Peyer's patch (tissue), 4 donors: Measurements from ENCODE around the gene TXLNB. TPM values are rescaled to one million over a fixed set of nuclear protein-coding genes. Genes with fewer than 3 reads are reported as not detected.

Experiments used
- DNase-seq, 3 donors: peaks; one replicate each; pipeline ENCODE4 v3.0.0-alpha.2; 2017 to 2019
- H3K27ac ChIP-seq, 4 donors: fragments of 200-600 bp; sonication (generic); one replicate each; pipeline ENCODE4 v1.5.1; 2016 to 2019
- H3K27me3 ChIP-seq, 2 donors: fragments of 200-600 bp; sonication (generic); one replicate each; pipeline ENCODE4 v1.5.1; 2019
- H3K36me3 ChIP-seq, 3 donors: fragments of 200-600 bp; sonication (generic); one replicate each; pipeline ENCODE4 v1.5.1; 2016 to 2019
- H3K4me1 ChIP-seq, 4 donors: fragments of 200-600 bp; sonication (generic); one replicate each; pipeline ENCODE4 v1.5.1; 2016 to 2019
- H3K4me3 ChIP-seq, 4 donors: fragments of 200-600 bp; sonication (generic); 1 replicate in 3 of 4; 2 replicates in 1 of 4; pipeline ENCODE4 v1.5.1; 2016 to 2019; ENCODE audit warnings: mild to moderate bottlenecking in 1 of 4
- H3K9me3 ChIP-seq, 4 donors: fragments of 200-600 bp; sonication (generic); one replicate each; pipeline ENCODE4 v1.5.1; 2016 to 2019; ENCODE audit warnings: mild to moderate bottlenecking in 1 of 4
- CTCF ChIP-seq, 6 experiments: fragments of 450-650 bp in 4 of 6; fragments of 200-600 bp in 2 of 6; sonication (generic) in 1 of 6; IDR thresholded peaks; one replicate each; pipeline ENCODE4 v1.5.1; 2017 to 2019; ENCODE audit warnings: antibody characterized with exemption in 6 of 6, mild to moderate bottlenecking in 3 of 6, moderate library complexity in 1 of 6
- POLR2A ChIP-seq, 2 donors: fragments of 450-650 bp; IDR thresholded peaks; one replicate each; pipeline ENCODE4 v1.5.1; 2017; ENCODE audit warnings: antibody characterized with exemption in 2 of 2, mild to moderate bottlenecking in 2 of 2, moderate library complexity in 2 of 2
- total RNA-seq, 4 donors: library from RNA; depleted of rRNA; stranded (reverse); fragments of >200 nt; gene quantifications; one replicate each; pipeline ENCODE4 v1.1.0, GENCODE V29; 2016

The TXLNB gene
- total RNA-seq, 4 donors from 2014 or later: 0.54 to 1.7 (median 1.0) TPM; not detected in 1

DNA sequence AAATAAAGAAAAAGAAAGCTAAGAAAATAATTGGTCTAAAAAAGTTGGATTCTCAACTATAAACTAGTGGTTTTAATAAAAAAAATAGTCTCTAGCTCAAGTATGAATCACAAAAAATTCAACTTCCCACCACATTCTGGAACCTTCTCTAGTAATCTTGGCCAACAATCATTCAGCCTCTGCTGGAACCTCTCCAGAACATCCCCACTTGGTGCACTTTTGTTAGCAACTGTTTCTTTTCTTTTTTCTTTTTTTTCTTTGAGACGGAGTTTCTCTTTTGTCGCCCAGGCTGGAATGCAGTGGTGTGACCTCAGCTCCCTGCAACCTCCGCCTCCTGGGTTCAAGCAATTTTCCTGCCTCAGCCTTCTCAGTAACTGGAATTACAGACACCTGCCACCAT, 35.7 kb downstream of the TXLNB start:
- DNase-seq: no peak
- H3K27ac ChIP-seq: no peak overlapping the region

GRCh38 chr6:139254196-139254595, 37.6 kb downstream of the TXLNB start:
- no peaks in the 10 kb centered on the region for H3K9me3 ChIP-seq
- TF ChIP-seq CTCF (IDR thresholded peaks at IDR 0.05) (no peak), POLR2A (IDR thresholded peaks at IDR 0.05) (no peak)

More for the DNA sequence above, 35.7 kb downstream of the TXLNB start:
- Histone ChIP-seq H3K36me3 (no peaks in the 10 kb centered on the region), H3K27me3 (no peaks in the 10 kb centered on the region), H3K4me1 (no peaks in the 10 kb centered on the region), H3K4me3 (no peak overlapping the region), H3K9me3 (no peaks in the 10 kb centered on the region)
- TF ChIP-seq POLR2A (IDR thresholded peaks at IDR 0.05) (no peak), CTCF (IDR thresholded peaks at IDR 0.05) (no peak)

DNA sequence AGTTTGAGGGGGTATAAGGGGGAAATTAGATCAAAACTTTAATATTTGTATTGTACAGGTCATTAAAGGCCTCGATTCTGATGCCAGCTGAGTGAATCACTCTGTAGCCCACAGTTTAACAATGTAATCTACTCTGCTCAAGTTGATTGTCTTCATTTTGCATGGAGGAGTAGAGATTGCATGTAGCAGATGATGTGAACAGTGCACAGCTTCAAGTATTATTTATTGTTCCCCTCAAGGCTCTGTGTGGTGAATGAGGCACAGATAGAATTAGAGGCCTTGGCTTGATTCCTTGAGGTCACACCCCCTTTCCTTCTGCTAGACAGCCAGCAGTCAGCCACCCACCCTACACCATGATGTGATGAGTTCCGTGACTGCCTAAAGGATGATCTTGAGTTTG, 38.1 kb downstream of the TXLNB start:
- Histone ChIP-seq H3K27me3 (no peaks in the 10 kb centered on the region), H3K36me3 (no peaks in the 10 kb centered on the region), H3K4me3 (no peak overlapping the region), H3K4me1 (peaks cover 0 to 7% (median 3%) of the 10 kb centered on the region in 4 donors), H3K9me3 (no peaks in the 10 kb centered on the region), H3K27ac (no peak overlapping the region)
- TF ChIP-seq POLR2A (IDR thresholded peaks at IDR 0.05): no peak
- TF ChIP-seq CTCF (IDR thresholded peaks at IDR 0.05): no peak
- DNase-seq: no peak

More at GRCh38 chr6:139254196-139254595, 37.6 kb downstream of the TXLNB start:
- H3K4me3 ChIP-seq: no peak overlapping the region
- H3K27me3 ChIP-seq: no peaks in the 10 kb centered on the region
- no peaks in the 10 kb centered on the region for H3K36me3 ChIP-seq
- DNase-seq: no peak
- peaks cover 0 to 7% (median 3%) of the 10 kb centered on the region in 4 donors for H3K4me1 ChIP-seq
- H3K27ac ChIP-seq: no peak overlapping the region

GRCh38 chr6:139251691-139252390, 40.0 kb downstream of the TXLNB start:
- DNase-seq: no peak
- TF ChIP-seq POLR2A (IDR thresholded peaks at IDR 0.05) (no peak), CTCF (IDR thresholded peaks at IDR 0.05) (no peak)
- Histone ChIP-seq H3K4me3 (no peak overlapping the region), H3K27me3 (no peaks in the 10 kb centered on the region), H3K9me3 (no peaks in the 10 kb centered on the region), H3K36me3 (no peaks in the 10 kb centered on the region), H3K4me1 (peaks cover 0 to 7% (median 3%) of the 10 kb centered on the region in 4 donors), H3K27ac (peak overlapping the region in 1 of 4 donors; percentile 16)

DNA sequence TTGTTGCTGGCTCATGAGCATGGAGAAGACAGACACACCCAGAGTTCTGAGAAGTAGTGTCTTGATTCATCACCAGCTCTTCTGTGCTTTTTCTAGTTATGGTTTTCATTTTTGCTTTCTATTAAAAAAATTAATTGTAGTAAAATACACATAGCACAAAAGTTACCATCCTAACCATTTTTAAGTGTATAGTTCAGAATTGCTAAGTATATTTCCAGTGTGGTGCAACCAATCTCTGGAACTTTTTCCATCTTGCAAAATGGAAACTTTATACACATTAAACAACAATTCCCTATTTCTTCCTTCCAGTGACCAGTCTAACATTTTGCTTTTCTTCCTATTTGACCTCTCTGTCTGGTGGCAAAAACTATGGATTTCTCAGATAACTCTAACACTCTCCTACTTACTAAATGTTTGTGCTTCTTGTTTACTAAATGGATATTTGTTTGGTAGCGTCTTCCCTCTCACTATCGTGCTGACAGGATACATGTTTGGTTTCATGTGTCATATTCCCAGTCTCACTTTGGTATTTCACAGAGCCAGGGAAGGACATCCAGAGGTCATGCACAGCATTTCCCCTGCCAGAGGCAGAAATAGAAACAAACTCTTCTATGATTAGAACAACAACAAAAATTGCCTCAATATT, 40.6 kb downstream of the TXLNB start:
- Histone ChIP-seq H3K4me3 (no peak overlapping the region), H3K27ac (peak overlapping the region in 3 of 4 donors; percentile 2 to 28 (median 16)), H3K36me3 (no peaks in the 10 kb centered on the region), H3K4me1 (peaks cover 0 to 7% (median 3%) of the 10 kb centered on the region in 4 donors), H3K9me3 (no peaks in the 10 kb centered on the region), H3K27me3 (no peaks in the 10 kb centered on the region)
- DNase-seq: no peak
- TF ChIP-seq POLR2A (IDR thresholded peaks at IDR 0.05) (no peak), CTCF (IDR thresholded peaks at IDR 0.05) (no peak)
